ENCODE data around the gene CCHCR1. TPM values are rescaled to one million over a fixed set of nuclear protein-coding genes. Genes with fewer than 3 reads are reported as not detected.

The CCHCR1 gene
- total and polyA plus RNA-seq, 2 of the 8 experiments (the other 6 are each of a cell fraction or from before 2014, with no cell fraction given), result 20.9 to 38.0 TPM

DNA sequence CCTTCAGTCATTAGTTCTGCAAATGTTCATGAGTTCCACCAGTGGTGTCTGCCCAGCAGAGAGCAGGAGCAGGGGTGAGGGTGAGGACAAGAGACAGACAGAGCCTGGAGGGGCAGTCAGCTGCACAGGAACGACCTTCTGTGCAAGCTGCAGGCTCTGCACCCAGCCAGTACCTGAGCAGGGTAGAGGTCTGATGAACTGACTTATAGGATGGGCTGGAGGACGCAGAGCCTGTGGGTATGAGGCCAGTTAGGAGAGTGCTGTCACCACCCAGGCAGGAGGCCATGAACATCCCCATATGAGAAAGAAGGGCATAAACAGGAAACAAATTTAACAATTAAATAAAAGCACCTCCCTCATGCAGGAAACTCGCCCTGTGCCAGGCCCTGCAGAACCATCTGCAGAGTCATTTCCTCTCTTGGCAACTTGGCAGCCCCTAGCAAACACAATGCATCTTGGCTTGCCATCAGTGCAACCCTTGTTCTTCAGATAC, 63.2 kb downstream of the CCHCR1 start:
- POLR2A ChIA-PET (ENCODE audit: partially characterized antibody), result interaction anchor here (0.9 kb wide), 1 partner anchor 174 kb away, joined by 3 read pairs; no protein-coding TSS in a partner anchor
- no peak for TF ChIP-seq SIN3A (conservative IDR thresholded peaks at IDR 0.05 in 1 of 2, IDR thresholded peaks at IDR 0.05 in 1 of 2; ENCODE audit: low read depth in 1 of 2, low read length in 2 of 2)
- TF ChIP-seq JUND (IDR thresholded peaks at IDR 0.05; ENCODE audit: low read length), result no peak
- no peak for TF ChIP-seq FOSL1 (IDR thresholded peaks at IDR 0.05; ENCODE audit: insufficient read depth, low read depth, low read length)
- TF ChIP-seq SAP30 (IDR thresholded peaks at IDR 0.05; ENCODE audit: insufficient read depth, insufficient replicate concordance, low read length), result no peak
- TF ChIP-seq, protein P1, sequence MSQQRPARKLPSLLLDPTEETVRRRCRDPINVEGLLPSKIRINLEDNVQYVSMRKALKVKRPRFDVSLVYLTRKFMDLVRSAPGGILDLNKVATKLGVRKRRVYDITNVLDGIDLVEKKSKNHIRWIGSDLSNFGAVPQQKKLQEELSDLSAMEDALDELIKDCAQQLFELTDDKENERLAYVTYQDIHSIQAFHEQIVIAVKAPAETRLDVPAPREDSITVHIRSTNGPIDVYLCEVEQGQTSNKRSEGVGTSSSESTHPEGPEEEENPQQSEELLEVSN (IDR thresholded peaks at IDR 0.05), result no peak
- no peak for TF ChIP-seq NANOG (IDR thresholded peaks at IDR 0.05; ENCODE audit: insufficient read depth, low read depth, low read length, poor library complexity, severe bottlenecking)
- TF ChIP-seq CHD1 (IDR thresholded peaks at IDR 0.05; ENCODE audit: low read depth, low read length), result no peak
- no peak for TF ChIP-seq RFX5 (IDR thresholded peaks at IDR 0.05; ENCODE audit: borderline replicate concordance, low read depth, low read length)
- TF ChIP-seq BACH1 (IDR thresholded peaks at IDR 0.05; ENCODE audit: low read length), result no peak
- TF ChIP-seq CEBPB (IDR thresholded peaks at IDR 0.05; ENCODE audit: low read depth, low read length), result no peak
- TF ChIP-seq NRF1 (IDR thresholded peaks at IDR 0.05; ENCODE audit: low read depth, low read length), result no peak
- no peak for TF ChIP-seq POU5F1 (IDR thresholded peaks at IDR 0.05; ENCODE audit: low read depth, low read length)
- TF ChIP-seq ZNF274 (IDR thresholded peaks at IDR 0.05; ENCODE audit: borderline replicate concordance, extremely low read depth, low read length), result no peak

More for the DNA sequence above, 63.2 kb downstream of the CCHCR1 start:
- no peak overlapping the region for H2BK20ac ChIP-seq (ENCODE audit: low read length)
- WGBS, 2 experiments (ENCODE audit: extremely low coverage in 1 of 2, insufficient coverage in 1 of 2, insufficient read length in 1 of 2, insufficient replicate concordance in 2 of 2, low coverage in 1 of 2, low lambda C conversion rate in 2 of 2, missing lambda C conversion rate in 1 of 2), result 79% methylated on average over 3 of the region's 3 CpGs; no CpG with 5 or more reads in 1 of the 2 experiments
- no peak overlapping the region for H2BK5ac ChIP-seq (ENCODE audit: low read depth, low read length)
- H3K79me2 ChIP-seq (ENCODE audit: control insufficient read depth in 1 of 2, insufficient read depth in 2 of 2, low read length in 2 of 2), result no peaks in the 10 kb centered on the region
- no peak overlapping the region for H4K91ac ChIP-seq (replicated peaks; ENCODE audit: insufficient read length, low read length)
- no peak overlapping the region for H3K18ac ChIP-seq (ENCODE audit: extremely low read depth, low read length)
- H3K9me3 ChIP-seq (ENCODE audit: insufficient read depth in 2 of 2, low read depth in 1 of 2, low read length in 1 of 2), result no peaks in the 10 kb centered on the region
- H3K23ac ChIP-seq (ENCODE audit: insufficient read length), result no peak overlapping the region
- H3K4ac ChIP-seq (replicated peaks; ENCODE audit: insufficient read length, low read depth, low read length), result no peak overlapping the region
- H2BK12ac ChIP-seq (ENCODE audit: low read depth, low read length), result no peak overlapping the region
- H3K4me2 ChIP-seq (ENCODE audit: insufficient read depth in 1 of 2, low read depth in 2 of 2, low read length in 2 of 2), result no peak overlapping the region
- peak overlapping the region; percentile 94 for H2AFZ ChIP-seq (ENCODE audit: low read length)
- peaks cover 0 to 3% (median 0%) of the 10 kb centered on the region in 4 experiments; a peak in 3 of 7 replicates for H3K4me1 ChIP-seq (replicated peaks in 1 of 4; ENCODE audit: control insufficient read depth in 3 of 4, insufficient read depth in 4 of 4, low read length in 3 of 4)
- CTCF ChIA-PET (ENCODE audit: partially characterized antibody), result interaction anchor here (0.5 to 3.4 kb wide), 15 partner anchors 8 to 554 kb away, joined by 3 to 18 read pairs (median 4); partner anchors contain the start of gene VARS2
- H3K4me3 ChIP-seq (ENCODE audit: extremely low read depth in 1 of 4, insufficient read depth in 2 of 4, low read depth in 3 of 4, low read length in 4 of 4), result no peak overlapping the region
- no peak overlapping the region for H4K8ac ChIP-seq (ENCODE audit: extremely low read depth, insufficient read depth, low read length)
- no peaks in the 10 kb centered on the region for H4K20me1 ChIP-seq (replicated peaks in 1 of 2; ENCODE audit: control insufficient read depth in 1 of 2, insufficient read depth in 2 of 2, low read length in 2 of 2)
- H3K56ac ChIP-seq (replicated peaks; ENCODE audit: insufficient read length, low read depth, low read length), result no peak overlapping the region
- no peak for DNase-seq (ENCODE audit: low read depth in 1 of 2, low spot score in 2 of 2)
- no peak overlapping the region for H3K14ac ChIP-seq (ENCODE audit: insufficient read length)
- H4K5ac ChIP-seq (ENCODE audit: insufficient read length, low read depth, low read length), result no peak overlapping the region
- H2AK5ac ChIP-seq (ENCODE audit: low read depth, low read length), result no peak overlapping the region
- H3K79me1 ChIP-seq (ENCODE audit: low read depth, low read length), result no peaks in the 10 kb centered on the region
- no peaks in the 10 kb centered on the region for H3K36me3 ChIP-seq (ENCODE audit: control insufficient read depth in 2 of 4, insufficient read depth in 4 of 4, low read length in 3 of 4)
- H3K23me2 ChIP-seq (ENCODE audit: low read depth, low read length), result no peaks in the 10 kb centered on the region
- no peak for FAIRE-seq
- no peak overlapping the region for H3K27ac ChIP-seq (ENCODE audit: low read depth, low read length)
- H2BK120ac ChIP-seq (replicated peaks; ENCODE audit: low read depth, low read length), result no peak overlapping the region
- H3K9ac ChIP-seq (replicated peaks in 1 of 4; ENCODE audit: extremely low read depth in 1 of 4, low read depth in 3 of 4, low read length in 3 of 4), result no peak overlapping the region
- no peaks in the 10 kb centered on the region for H3K27me3 ChIP-seq (replicated peaks in 1 of 4; ENCODE audit: control insufficient read depth in 3 of 4, extremely low read depth in 1 of 4, insufficient read depth in 3 of 4, low read length in 3 of 4)
- no peak overlapping the region for H2BK15ac ChIP-seq (ENCODE audit: low read length)
